ENCODE measurements around the gene ZNF649.
"Not testable (repeated sequence)": the region's sequence is repeated elsewhere in the genome, so short reads cannot be mapped to it uniquely, and the experiment has no call there.

ZNF649 gene

GRCh38 chr19:51904331-51905165 lies at the start of gene ZNF649:
Gene ZNF649 (minus strand): TSS chr19:51905017. CDS start chr19:51900107, 4,910 bp downstream.
- peak; percentile 83 for DNase-seq

GRCh38 chr19:51948975-51949374 lies 44.2 kb upstream of the ZNF649 start:
- DNase-seq = no peak

- DNase-seq = no peak
Observed at GRCh38 chr19:51946602-51947001, 41.8 kb upstream of the ZNF649 start.

GRCh38 chr19:51944798-51945552 lies 40.2 kb upstream of the ZNF649 start:
- no peak for DNase-seq

- no peak for DNase-seq
Observed at GRCh38 chr19:51938936-51939335, 34.1 kb upstream of the ZNF649 start.

- DNase-seq = no peak
Observed at GRCh38 chr19:51931921-51932320, 27.1 kb upstream of the ZNF649 start.

- no peak for DNase-seq
Observed at GRCh38 chr19:51927859-51928258, 23.0 kb upstream of the ZNF649 start.

GRCh38 chr19:51926784-51927741 lies 22.2 kb upstream of the ZNF649 start, which contains the start of gene ZNF613:
Gene ZNF613 (plus strand): TSS chr19:51927472. CDS start chr19:51936221, 8,749 bp downstream.
- peak; percentile 88 for DNase-seq

GRCh38 chr19:51926426-51926783 lies 21.6 kb upstream of the ZNF649 start:
- DNase-seq = no peak

GRCh38 chr19:51921949-51922348 lies 17.1 kb upstream of the ZNF649 start:
- peak; percentile 3 for DNase-seq

GRCh38 chr19:51919606-51920005 lies 14.8 kb upstream of the ZNF649 start:
- DNase-seq = no peak

- no peak for DNase-seq
Observed at GRCh38 chr19:51916167-51916566, 11.3 kb upstream of the ZNF649 start.

- no peak for DNase-seq
Observed at GRCh38 chr19:51915324-51915867, 10.6 kb upstream of the ZNF649 start.

GRCh38 chr19:51907981-51908380 lies 3.2 kb upstream of the ZNF649 start:
- DNase-seq = not testable (repeated sequence)

GRCh38 chr19:51906108-51906507 lies 1.3 kb upstream of the ZNF649 start:
- DNase-seq = not testable (repeated sequence)

GRCh38 chr19:51905639-51906038 lies 822 bp upstream of the ZNF649 start:
- DNase-seq = not testable (repeated sequence)

- no peak for DNase-seq
Observed at GRCh38 chr19:51905206-51905605, 389 bp upstream of the ZNF649 start.

- no peak for DNase-seq
Observed at GRCh38 chr19:51903192-51903591, 1.6 kb downstream of the ZNF649 start.

GRCh38 chr19:51901860-51902259 lies 3.0 kb downstream of the ZNF649 start:
- DNase-seq = no peak

GRCh38 chr19:51891193-51891747 lies 13.5 kb downstream of the ZNF649 start:
- no peak for DNase-seq

- no peak for DNase-seq
Observed at GRCh38 chr19:51889934-51890333, 14.9 kb downstream of the ZNF649 start.
